ENCODE data around the gene COL17A1.

Gene COL17A1

GRCh38 chr10:103983367-103983911, 102.2 kb downstream of the COL17A1 start:
- peak; percentile 82 to 87 for DNase-seq

- no peak for DNase-seq
These were observed 103.0 kb downstream of the COL17A1 start for GRCh38 chr10:103982639-103983038.

Data from Kasumi-1 (cell line).